Spleen (tissue), 7 donors: ENCODE results near the gene DEUP1.

Experiments
- POLR2A ChIP-seq, 3 donors: fragments of 450-650 bp; IDR thresholded peaks; one replicate each; pipeline ENCODE4 v1.5.1; 2017; ENCODE audit warnings: antibody characterized with exemption in 3 of 3, mild to moderate bottlenecking in 1 of 3
- POLR2AphosphoS5 ChIP-seq, 3 donors: sonication (generic); formaldehyde crosslinking; IDR thresholded peaks; one replicate each; pipeline ENCODE4 v1.5.1; 2017; ENCODE audit warnings: antibody characterized with exemption in 3 of 3
- TF ChIP-seq, protein P1 (sequence below), 11 experiments: fragments of 200-600 bp in 7 of 11; fragments of 450-650 bp in 4 of 11; sonication (generic) in 4 of 11; IDR thresholded peaks in 8 of 11; conservative IDR thresholded peaks in 3 of 11; 1 replicate in 7 of 11; 2 replicates in 4 of 11; pipeline versions ENCODE4 v1.4.0 to v1.8.0; 2016 to 2021; ENCODE audit warnings: antibody characterized with exemption in 11 of 11, inconsistent platforms in 4 of 11, mild to moderate bottlenecking in 1 of 11
- donor health status: DM: no; HTN: no; CAD: no; lungs with moderate emphysema.
- donor health status: DM: no; HTN: no; CAD: no.
- donor health status: DM: no; HTN: no; CAD: no.

DNA sequence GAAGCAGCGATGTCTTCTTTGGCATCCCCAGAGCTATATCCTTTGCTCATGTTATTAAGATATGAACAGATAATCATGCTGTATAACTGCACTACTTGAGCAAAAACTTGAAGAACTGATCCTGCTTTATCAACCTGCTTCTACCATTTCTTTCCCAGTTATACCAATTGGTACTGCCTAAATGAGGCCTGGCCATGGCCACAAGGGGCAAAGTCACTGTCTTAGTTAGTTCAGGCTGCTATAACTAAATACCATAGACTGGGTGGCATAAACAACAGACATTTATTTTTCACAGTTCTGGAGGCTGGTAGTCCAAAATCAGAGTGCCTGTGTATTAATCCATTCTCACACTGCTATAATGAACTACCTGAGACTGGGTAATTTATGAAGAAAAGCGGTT lies 37.5 kb downstream of the DEUP1 start:
- TF ChIP-seq, protein P1, sequence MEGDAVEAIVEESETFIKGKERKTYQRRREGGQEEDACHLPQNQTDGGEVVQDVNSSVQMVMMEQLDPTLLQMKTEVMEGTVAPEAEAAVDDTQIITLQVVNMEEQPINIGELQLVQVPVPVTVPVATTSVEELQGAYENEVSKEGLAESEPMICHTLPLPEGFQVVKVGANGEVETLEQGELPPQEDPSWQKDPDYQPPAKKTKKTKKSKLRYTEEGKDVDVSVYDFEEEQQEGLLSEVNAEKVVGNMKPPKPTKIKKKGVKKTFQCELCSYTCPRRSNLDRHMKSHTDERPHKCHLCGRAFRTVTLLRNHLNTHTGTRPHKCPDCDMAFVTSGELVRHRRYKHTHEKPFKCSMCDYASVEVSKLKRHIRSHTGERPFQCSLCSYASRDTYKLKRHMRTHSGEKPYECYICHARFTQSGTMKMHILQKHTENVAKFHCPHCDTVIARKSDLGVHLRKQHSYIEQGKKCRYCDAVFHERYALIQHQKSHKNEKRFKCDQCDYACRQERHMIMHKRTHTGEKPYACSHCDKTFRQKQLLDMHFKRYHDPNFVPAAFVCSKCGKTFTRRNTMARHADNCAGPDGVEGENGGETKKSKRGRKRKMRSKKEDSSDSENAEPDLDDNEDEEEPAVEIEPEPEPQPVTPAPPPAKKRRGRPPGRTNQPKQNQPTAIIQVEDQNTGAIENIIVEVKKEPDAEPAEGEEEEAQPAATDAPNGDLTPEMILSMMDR (IDR thresholded peaks at IDR 0.05 in 8 of 11, conservative IDR thresholded peaks at IDR 0.05 in 3 of 11), result no peak
- TF ChIP-seq POLR2AphosphoS5 (IDR thresholded peaks at IDR 0.05) (no peak), POLR2A (IDR thresholded peaks at IDR 0.05) (no peak)
